ENCODE measurements around the gene RELB. TPM values are rescaled to one million over a fixed set of nuclear protein-coding genes. Genes with fewer than 3 reads are reported as not detected.

The RELB gene
- total and polyA plus RNA-seq, 2 donors (not counting 3 experiments of a cell fraction or from before 2014, with no cell fraction given) = 13.2 to 14.4 TPM

GRCh38 chr19:45070861-45071544 is 69.7 kb downstream of the RELB start:
- no peak overlapping the region for H3K9ac ChIP-seq (replicated peaks; ENCODE audit: extremely low read depth, insufficient read depth, low read length)
- H3K27ac ChIP-seq (ENCODE audit: insufficient read depth, low read depth, low read length) = no peak overlapping the region
- TF ChIP-seq, protein P1, sequence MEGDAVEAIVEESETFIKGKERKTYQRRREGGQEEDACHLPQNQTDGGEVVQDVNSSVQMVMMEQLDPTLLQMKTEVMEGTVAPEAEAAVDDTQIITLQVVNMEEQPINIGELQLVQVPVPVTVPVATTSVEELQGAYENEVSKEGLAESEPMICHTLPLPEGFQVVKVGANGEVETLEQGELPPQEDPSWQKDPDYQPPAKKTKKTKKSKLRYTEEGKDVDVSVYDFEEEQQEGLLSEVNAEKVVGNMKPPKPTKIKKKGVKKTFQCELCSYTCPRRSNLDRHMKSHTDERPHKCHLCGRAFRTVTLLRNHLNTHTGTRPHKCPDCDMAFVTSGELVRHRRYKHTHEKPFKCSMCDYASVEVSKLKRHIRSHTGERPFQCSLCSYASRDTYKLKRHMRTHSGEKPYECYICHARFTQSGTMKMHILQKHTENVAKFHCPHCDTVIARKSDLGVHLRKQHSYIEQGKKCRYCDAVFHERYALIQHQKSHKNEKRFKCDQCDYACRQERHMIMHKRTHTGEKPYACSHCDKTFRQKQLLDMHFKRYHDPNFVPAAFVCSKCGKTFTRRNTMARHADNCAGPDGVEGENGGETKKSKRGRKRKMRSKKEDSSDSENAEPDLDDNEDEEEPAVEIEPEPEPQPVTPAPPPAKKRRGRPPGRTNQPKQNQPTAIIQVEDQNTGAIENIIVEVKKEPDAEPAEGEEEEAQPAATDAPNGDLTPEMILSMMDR (IDR thresholded peaks at IDR 0.05; ENCODE audit: extremely low read depth in 1 of 2, insufficient read depth in 1 of 2, low read depth in 1 of 2, low read length in 2 of 2) = no peak
- TF ChIP-seq GATA2 (IDR thresholded peaks at IDR 0.05; ENCODE audit: insufficient read depth, insufficient read length, low read depth, low read length) (no peak), MAX (IDR thresholded peaks at IDR 0.05; ENCODE audit: insufficient read depth, insufficient read length) (no peak), MYC (IDR thresholded peaks at IDR 0.05; ENCODE audit: low read depth, low read length) (no peak), POLR2A (IDR thresholded peaks at IDR 0.05; ENCODE audit: low read depth, low read length) (no peak), JUN (IDR thresholded peaks at IDR 0.05; ENCODE audit: borderline replicate concordance, insufficient read depth, insufficient read length, low read depth) (no peak), POLR2AphosphoS5 (IDR thresholded peaks at IDR 0.05; ENCODE audit: insufficient read depth, low read depth, low read length) (no peak), EZH2 (IDR thresholded peaks at IDR 0.05; ENCODE audit: borderline replicate concordance, low read depth, low read length, severe bottlenecking) (no peak), FOS (IDR thresholded peaks at IDR 0.05; ENCODE audit: borderline replicate concordance, insufficient read depth, low read length) (no peak)
- BruUV-seq (replicated peaks) = no TSS peak
- H4K20me1 ChIP-seq (replicated peaks; ENCODE audit: control insufficient read depth, extremely low read depth, insufficient read depth, low read length) = no peaks in the 10 kb centered on the region
- no peak overlapping the region for H3K4me2 ChIP-seq (ENCODE audit: insufficient read depth, low read length)
- H3K79me2 ChIP-seq (ENCODE audit: control insufficient read depth, insufficient read depth, low read length) = no peaks in the 10 kb centered on the region
- ChIA-PET POLR2A (no interaction called here), CTCF (interaction anchor here (2.1 kb wide), 1 partner anchor 12 kb away, joined by 13 read pairs; no protein-coding TSS in a partner anchor)
- dilution Hi-C loops (cut with MboI; ENCODE audit: extremely low pct_ligation_motif_present, low sequenced_read_pairs) = no loop called here
- intact Hi-C loops (cut with micrococcal nuclease) = no loop called here
- H3K9me3 ChIP-seq (replicated peaks; ENCODE audit: control insufficient read depth, insufficient read depth, low read length) = no peaks in the 10 kb centered on the region
- FAIRE-seq = no peak
- H3K4me3 ChIP-seq (replicated peaks in 1 of 3; ENCODE audit: insufficient read depth in 1 of 3, low read depth in 1 of 3, low read length in 3 of 3) = no peak overlapping the region
- H3K9me1 ChIP-seq (replicated peaks; ENCODE audit: control insufficient read depth, extremely low read depth, insufficient read depth, low read length) = no peaks in the 10 kb centered on the region
- peaks cover 2 to 29% of the 10 kb centered on the region in 2 experiments for H3K36me3 ChIP-seq (ENCODE audit: control insufficient read depth in 2 of 2, extremely low read depth in 1 of 2, insufficient read depth in 2 of 2, low read length in 2 of 2)
- H3K4me1 ChIP-seq (ENCODE audit: control insufficient read depth, extremely low read depth, insufficient read depth, low read length) = no peaks in the 10 kb centered on the region
- H2AFZ ChIP-seq (ENCODE audit: low read depth, low read length) = no peak overlapping the region
- H3K27me3 ChIP-seq (ENCODE audit: control insufficient read depth in 2 of 2, insufficient read depth in 2 of 2, low read length in 2 of 2) = no peaks in the 10 kb centered on the region
- no peak for DNase-seq (ENCODE audit: low read depth, low spot score)
